Fibroblast of mammary gland (primary cell): ENCODE data around the gene TBX10.

ENCODE experiments used
- DNase-seq: peaks from one replicate; pipeline ENCODE4 v3.0.0-alpha.2; 2010; ENCODE audit warnings: low read depth
- H3K4me3 ChIP-seq: 2 replicates; pipeline ENCODE4 v1.5.1; 2011; ENCODE audit warnings: low read depth, mild to moderate bottlenecking, low read length, moderate library complexity; ENCODE audit not compliant: control insufficient read depth
- CTCF ChIP-seq: conservative IDR thresholded peaks from 2 replicates; pipeline ENCODE4 v1.5.1; 2011; ENCODE audit warnings: low read depth, low read length, inconsistent platforms; ENCODE audit not compliant: control insufficient read depth, insufficient read depth

Gene TBX10

GRCh38 chr11:67584881-67585873, 54.4 kb downstream of the TBX10 start:
- peak overlapping the region; percentile 78 for H3K4me3 ChIP-seq
- no peak for DNase-seq
- TF ChIP-seq CTCF = no peak

GRCh38 chr11:67584205-67584880, 55.2 kb downstream of the TBX10 start:
- no peak for TF ChIP-seq CTCF
- H3K4me3 ChIP-seq = peak overlapping the region; percentile 78
- DNase-seq = peak; percentile 55

- TF ChIP-seq CTCF = no peak
- H3K4me3 ChIP-seq = peak within 1 kb of the TSS; percentile 78
- peak; percentile 83 for DNase-seq
Measured at GRCh38 chr11:67583247-67584204, 56.0 kb downstream of the TBX10 start, which contains the start of gene GSTP1. GSTP1 (plus strand) TSS chr11:67583812; CDS start chr11:67583844, 32 bp downstream.

- TF ChIP-seq CTCF = no peak
- no peak overlapping the region for H3K4me3 ChIP-seq
- no peak for DNase-seq
Measured at GRCh38 chr11:67582011-67582410, 57.6 kb downstream of the TBX10 start.

- no peak overlapping the region for H3K4me3 ChIP-seq
- TF ChIP-seq CTCF = no peak
- DNase-seq = no peak
Measured at GRCh38 chr11:67581469-67581868, 58.1 kb downstream of the TBX10 start.
